Bone marrow (tissue), 2 donors: ENCODE results near the gene SFSWAP.

Source experiments
- DNase-seq, 2 donors: peaks; one replicate each; lab custom pipeline; 2025; lab: John Stamatoyannopoulos, UW

Gene SFSWAP

DNA sequence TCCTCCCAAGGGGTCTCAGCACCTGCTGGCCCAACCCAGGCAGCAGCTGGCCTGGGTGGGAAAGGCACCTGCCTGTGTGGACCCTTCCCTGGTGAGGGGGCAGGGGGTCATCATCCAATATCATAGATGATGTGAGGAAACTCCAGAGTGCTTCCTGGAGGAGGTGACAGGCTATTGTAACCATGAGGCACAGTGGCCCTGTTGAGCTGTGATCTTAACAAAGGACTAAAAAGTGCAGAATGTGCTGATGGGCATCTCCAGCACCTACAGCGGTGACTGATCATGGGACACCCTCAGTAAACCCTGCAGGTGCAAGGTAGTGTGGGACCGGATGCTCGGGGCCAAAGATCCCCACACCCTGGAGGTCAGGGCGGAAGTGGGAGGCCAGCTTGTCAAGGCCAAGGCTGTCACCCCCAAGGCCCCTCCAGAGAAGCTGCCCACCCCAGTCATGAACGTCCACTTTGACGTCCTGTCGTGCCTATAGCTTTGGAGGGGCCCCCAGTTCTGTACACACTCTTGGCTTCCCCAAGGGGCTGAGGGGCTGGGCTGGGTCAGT lies 124.8 kb downstream of the SFSWAP start:
- no peak for DNase-seq

- DNase-seq: no peak
Measured at GRCh38 chr12:131836193-131836592, 125.3 kb downstream of the SFSWAP start.

DNA sequence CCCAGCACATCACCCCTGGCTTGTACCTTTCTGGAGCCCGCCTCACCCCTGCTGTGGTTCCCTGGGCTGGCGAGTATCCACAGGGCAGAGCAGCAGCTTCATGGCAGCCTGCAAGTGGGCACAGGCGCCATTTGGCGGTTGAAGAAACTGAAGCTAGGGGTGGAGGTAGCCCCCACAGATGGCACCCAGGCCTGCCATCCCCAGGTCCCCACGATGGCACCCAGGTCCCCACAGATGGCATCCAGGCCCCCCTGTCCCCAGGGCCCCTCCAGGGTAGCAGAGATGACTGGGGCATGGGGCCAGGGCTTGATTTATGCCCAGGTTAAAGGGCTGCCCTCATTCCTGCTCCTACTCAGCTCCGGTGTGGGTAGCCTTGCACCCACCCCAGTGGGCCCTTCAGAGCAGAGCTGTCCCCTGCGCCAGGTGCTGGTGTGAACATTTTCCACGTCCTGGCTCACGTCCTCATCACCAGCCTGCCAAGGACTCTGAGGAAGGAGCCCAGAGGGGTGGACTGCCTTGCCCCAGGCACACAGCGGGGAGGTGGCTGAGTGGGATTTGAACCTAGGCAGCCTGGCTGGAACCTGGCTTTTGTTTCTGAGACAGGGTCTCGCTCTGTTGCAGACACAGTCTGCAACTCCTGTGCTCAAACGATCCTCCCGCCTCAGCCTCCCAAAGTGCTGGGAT lies 126.0 kb downstream of the SFSWAP start:
- DNase-seq: no peak

- no peak for DNase-seq
Measured at GRCh38 chr12:131840643-131841416, 129.9 kb downstream of the SFSWAP start.

GRCh38 chr12:131841547-131841946 lies 130.7 kb downstream of the SFSWAP start:
- no peak for DNase-seq

- DNase-seq: no peak
Measured at GRCh38 chr12:131842169-131842568, 131.3 kb downstream of the SFSWAP start.

DNA sequence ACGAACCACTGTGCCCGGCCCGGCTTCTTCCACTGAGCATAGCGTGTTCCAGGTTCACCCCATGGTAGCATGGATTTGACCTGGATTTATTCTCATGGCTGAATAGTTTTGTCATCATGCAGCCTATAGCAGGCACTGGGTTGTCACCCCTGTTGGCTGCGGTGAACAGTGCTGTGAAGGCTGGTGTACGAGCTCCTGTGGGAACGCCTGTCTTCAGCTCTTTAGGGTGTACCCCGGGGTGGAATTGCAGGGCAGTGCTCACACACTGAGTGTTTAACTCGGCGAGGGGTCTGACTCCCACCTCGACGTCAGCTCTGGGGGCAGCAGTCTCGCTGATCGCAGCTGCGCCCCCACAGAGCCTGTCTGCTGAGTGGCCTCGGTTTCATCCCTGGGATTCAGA lies 132.6 kb downstream of the SFSWAP start:
- no peak for DNase-seq

GRCh38 chr12:131844140-131844539 lies 133.2 kb downstream of the SFSWAP start:
- DNase-seq: no peak

DNA sequence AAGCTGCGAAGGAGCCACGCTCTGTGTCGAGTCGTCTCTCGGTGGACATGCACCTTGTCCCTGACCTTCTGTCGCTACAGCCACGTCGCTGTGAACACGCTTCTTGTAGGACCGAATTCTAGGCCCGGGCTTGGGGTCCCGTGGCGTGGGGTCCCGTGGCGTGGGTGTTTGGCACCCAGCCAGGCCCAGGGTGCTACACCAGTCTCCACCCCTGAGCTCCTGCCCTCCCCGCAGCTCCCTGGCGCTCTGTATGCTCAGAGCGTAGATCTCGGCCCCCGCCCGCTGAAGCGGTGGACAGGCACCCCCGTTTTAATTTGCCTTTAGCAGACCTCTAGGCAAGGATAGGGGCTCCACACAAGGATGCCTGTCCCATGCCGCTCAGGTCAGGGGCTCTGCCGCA lies 133.8 kb downstream of the SFSWAP start:
- DNase-seq: no peak

GRCh38 chr12:131845121-131845520 lies 134.2 kb downstream of the SFSWAP start:
- DNase-seq: no peak

GRCh38 chr12:131847456-131847855 lies 136.6 kb downstream of the SFSWAP start:
- DNase-seq: no peak

DNA sequence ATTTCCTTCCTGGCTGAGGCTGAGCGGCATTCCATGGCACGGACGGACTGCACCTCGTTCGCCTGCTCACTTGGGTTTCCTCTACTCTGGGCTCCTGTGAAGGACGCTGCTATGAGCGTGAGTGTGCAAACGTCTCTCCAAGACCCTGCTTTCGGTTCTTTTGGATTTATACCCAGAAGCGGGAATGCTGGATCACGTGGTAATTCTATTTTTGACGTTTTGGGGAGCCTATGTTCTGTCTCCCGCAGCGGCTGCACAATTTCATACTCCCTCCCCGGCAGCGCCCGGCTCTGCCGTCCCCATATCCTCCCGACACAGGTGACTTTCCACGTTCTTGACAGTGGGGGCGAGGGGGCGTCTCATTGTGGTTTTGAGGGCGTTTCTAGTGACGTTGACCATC lies 137.9 kb downstream of the SFSWAP start:
- DNase-seq: no peak
